Thymus (tissue), 11 donors: Measurements from ENCODE around the gene DENND4B. TPM values are rescaled to one million over a fixed set of nuclear protein-coding genes. Genes with fewer than 3 reads are reported as not detected.

Source experiments
- DNase-seq, 9 donors: peaks; one replicate each; pipeline ENCODE4 v3.0.0-alpha.2; 2013; ENCODE audit warnings: low spot score in 9 of 9, low read depth in 6 of 9, missing footprints in 1 of 9
- H3K27ac ChIP-seq, 2 donors: one replicate each; pipeline ENCODE4 v1.5.1; 2013; ENCODE audit warnings: control low read depth in 1 of 2, low read depth in 1 of 2, low read length in 1 of 2, mild to moderate bottlenecking in 1 of 2, moderate library complexity in 1 of 2
- H3K27me3 ChIP-seq, 2 donors: one replicate each; pipeline ENCODE4 v1.5.1; 2013; ENCODE audit warnings: low read length in 1 of 2; ENCODE audit not compliant: control insufficient read depth in 2 of 2, insufficient read depth in 1 of 2
- H3K36me3 ChIP-seq, 2 donors: one replicate each; pipeline ENCODE4 v1.5.1; 2013; ENCODE audit warnings: low read length in 1 of 2, mild to moderate bottlenecking in 1 of 2, moderate library complexity in 1 of 2; ENCODE audit not compliant: control insufficient read depth in 2 of 2, insufficient read depth in 2 of 2
- H3K4me1 ChIP-seq, 2 donors: one replicate each; pipeline ENCODE4 v1.5.1; 2013; ENCODE audit warnings: low read length in 2 of 2; ENCODE audit not compliant: control insufficient read depth in 2 of 2, insufficient read depth in 2 of 2
- H3K4me3 ChIP-seq, 2 donors: one replicate each; pipeline ENCODE4 v1.5.1; 2013; ENCODE audit warnings: low read length in 2 of 2, control low read depth in 1 of 2, mild to moderate bottlenecking in 1 of 2
- H3K9me3 ChIP-seq, 2 donors: one replicate each; pipeline ENCODE4 v1.5.1; 2013; ENCODE audit warnings: low read length in 1 of 2, mild to moderate bottlenecking in 1 of 2; ENCODE audit not compliant: control insufficient read depth in 2 of 2, insufficient read depth in 1 of 2
- WGBS: extraction: QIAGEN DNeasy Blood & Tissue Kit; methylation state at CpG from one replicate; pipeline ENCODE4 v1.1.7; 2013; 5-methylcytosine and 5-hydroxymethylcytosine counted together
- polyA plus RNA-seq: library from polyadenylated mRNA; stranded (reverse); fragments of 200-250 nt; gene quantifications from one replicate; pipeline ENCODE4 v1.2.3, GENCODE V29; 2013
- total RNA-seq: library from RNA; stranded (reverse); fragments of 120-200 nt; gene quantifications from one replicate; pipeline ENCODE4 v1.2.4, GENCODE V29; 2013
- donor health status: healthy.

The DENND4B gene
- total and polyA plus RNA-seq, 2 donors: 9.6 to 76.0 TPM

GRCh38 chr1:153956997-153957715 lies 10.6 kb upstream of the DENND4B start:
- Histone ChIP-seq H3K4me3 (peak overlapping the region; percentile 88 to 93), H3K36me3 (peaks cover 31 to 48% of the 10 kb centered on the region in 2 donors), H3K27me3 (no peaks in the 10 kb centered on the region), H3K9me3 (no peaks in the 10 kb centered on the region), H3K4me1 (peaks cover 16 to 41% of the 10 kb centered on the region in 2 donors), H3K27ac (peak overlapping the region; percentile 86 to 88)
- WGBS: 36% methylated on average over 6 of the region's 6 CpGs
- no peak for DNase-seq

DNA sequence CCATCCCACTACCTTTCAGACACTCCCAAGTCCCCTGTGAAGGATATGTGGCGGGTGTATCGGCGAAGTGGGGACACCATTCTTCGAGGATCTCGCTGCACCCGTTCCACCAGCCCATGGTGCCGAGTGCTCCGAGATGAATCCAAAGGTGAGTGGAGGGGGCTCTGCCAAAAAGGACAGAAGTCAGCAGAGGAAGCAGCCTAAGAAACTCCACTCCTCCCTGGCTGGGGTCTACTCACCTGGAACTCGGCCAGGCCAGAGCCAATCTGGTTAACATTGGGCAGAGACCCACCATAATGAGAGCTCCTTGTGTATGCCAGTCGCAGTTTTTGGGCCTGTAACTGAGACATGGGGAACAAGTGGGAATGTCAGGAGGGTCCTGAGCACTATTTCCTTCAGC lies 8.3 kb upstream of the DENND4B start:
- DNase-seq: no peak
- WGBS: 97% methylated on average over 10 of the region's 10 CpGs
- no peaks in the 10 kb centered on the region for H3K9me3 ChIP-seq
- peaks cover 38 to 53% of the 10 kb centered on the region in 2 donors for H3K36me3 ChIP-seq
- H3K27me3 ChIP-seq: no peaks in the 10 kb centered on the region
- no peak overlapping the region for H3K27ac ChIP-seq
- H3K4me1 ChIP-seq: peaks cover 12 to 32% of the 10 kb centered on the region in 2 donors
- H3K4me3 ChIP-seq: no peak overlapping the region

DNA sequence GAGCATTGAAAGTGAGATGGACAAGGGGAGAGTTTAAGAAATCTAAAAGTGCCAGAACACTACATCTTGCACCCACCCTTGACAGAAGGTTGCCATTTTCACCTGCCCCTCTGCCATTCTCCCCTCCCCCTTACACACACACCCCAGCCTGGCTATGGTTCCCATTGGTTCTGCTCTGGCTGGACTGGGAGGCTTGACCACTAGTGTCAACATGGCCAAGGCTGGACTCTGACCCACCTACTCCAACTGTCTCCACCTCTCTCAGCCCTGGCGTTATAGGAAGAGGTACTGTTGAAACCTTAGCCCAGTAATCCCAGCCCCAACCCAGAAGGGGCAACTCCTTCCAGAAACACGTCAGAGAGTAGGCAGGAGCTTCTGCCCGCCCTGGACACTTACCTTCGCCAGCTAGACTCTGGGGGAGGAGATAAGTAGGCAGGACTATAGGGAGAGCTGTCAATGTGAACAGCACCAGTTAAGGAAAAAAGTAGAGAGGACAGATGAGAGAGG lies 7.4 kb upstream of the DENND4B start:
- WGBS: 95% methylated on average over 4 of the region's 4 CpGs
- DNase-seq: no peak
- Histone ChIP-seq H3K27ac (no peak overlapping the region), H3K9me3 (no peaks in the 10 kb centered on the region), H3K4me3 (no peak overlapping the region), H3K36me3 (peaks cover 46 to 58% of the 10 kb centered on the region in 2 donors), H3K4me1 (peaks cover 12 to 29% of the 10 kb centered on the region in 2 donors), H3K27me3 (no peaks in the 10 kb centered on the region)

DNA sequence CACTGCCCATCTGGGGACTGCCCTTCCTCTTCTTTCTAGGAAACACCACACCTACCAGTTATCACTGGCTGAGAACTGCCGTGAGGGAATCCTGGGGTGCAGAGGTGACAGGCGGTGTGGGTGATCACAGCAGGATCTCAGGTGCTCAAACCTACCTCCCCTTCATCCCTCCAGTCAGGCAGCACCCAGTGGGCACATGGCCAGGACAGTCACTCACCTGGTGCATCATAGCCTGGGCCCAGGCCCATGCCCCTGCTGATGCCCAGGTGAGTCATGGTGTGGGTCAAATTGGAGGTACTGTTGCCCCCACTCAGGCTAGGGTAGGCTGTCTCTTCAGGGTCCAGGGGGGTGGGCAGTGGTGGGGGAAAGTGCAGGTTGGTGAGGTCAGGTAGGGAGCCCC lies 5.3 kb upstream of the DENND4B start:
- Histone ChIP-seq H3K27ac (no peak overlapping the region), H3K36me3 (peaks cover 65 to 76% of the 10 kb centered on the region in 2 donors), H3K27me3 (no peaks in the 10 kb centered on the region), H3K4me1 (peaks cover 7 to 21% of the 10 kb centered on the region in 2 donors), H3K4me3 (no peak overlapping the region), H3K9me3 (no peaks in the 10 kb centered on the region)
- DNase-seq: no peak
- WGBS: 96% methylated on average over 2 of the region's 2 CpGs

DNA sequence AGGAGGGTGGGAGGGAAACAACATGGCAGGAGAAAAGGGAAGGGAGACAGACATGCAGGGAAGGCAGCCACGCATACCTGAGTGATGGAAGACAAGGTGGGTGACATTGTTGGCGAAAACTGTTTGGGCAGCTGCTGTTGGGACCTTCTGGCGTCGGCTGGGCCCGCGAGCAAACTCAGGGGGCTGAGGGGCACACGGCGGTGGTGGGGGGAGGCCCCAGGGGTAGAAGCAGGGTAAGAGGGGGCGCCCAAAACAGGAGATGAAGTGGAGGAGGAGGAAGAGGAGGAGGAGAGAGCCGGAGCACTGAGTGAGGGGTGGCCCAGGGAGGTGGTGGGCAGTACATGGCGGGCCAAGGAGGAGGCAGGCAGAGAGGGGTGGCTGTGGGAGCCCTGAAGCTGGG lies 4.7 kb upstream of the DENND4B start:
- Histone ChIP-seq H3K27me3 (no peaks in the 10 kb centered on the region), H3K36me3 (peaks cover 65 to 76% of the 10 kb centered on the region in 2 donors), H3K4me3 (no peak overlapping the region), H3K27ac (no peak overlapping the region), H3K9me3 (no peaks in the 10 kb centered on the region), H3K4me1 (peaks cover under 1 to 18% of the 10 kb centered on the region in 2 donors)
- 97% methylated on average over 11 of the region's 11 CpGs for WGBS
- no peak for DNase-seq

GRCh38 chr1:153945795-153946621 lies 510 bp downstream of the DENND4B start:
- no peaks in the 10 kb centered on the region for H3K9me3 ChIP-seq
- peaks cover 52 to 67% of the 10 kb centered on the region in 2 donors for H3K36me3 ChIP-seq
- H3K27ac ChIP-seq: peak overlapping the region; percentile 87 to 89
- WGBS: under 1% methylated on average over 95 of the region's 95 CpGs
- peak in 3 of 9 donors; percentile 60 to 71 (median 60) for DNase-seq
- H3K27me3 ChIP-seq: no peaks in the 10 kb centered on the region
- peak overlapping the region; percentile 83 to 92 for H3K4me3 ChIP-seq
- H3K4me1 ChIP-seq: peaks cover 11 to 26% of the 10 kb centered on the region in 2 donors

DNA sequence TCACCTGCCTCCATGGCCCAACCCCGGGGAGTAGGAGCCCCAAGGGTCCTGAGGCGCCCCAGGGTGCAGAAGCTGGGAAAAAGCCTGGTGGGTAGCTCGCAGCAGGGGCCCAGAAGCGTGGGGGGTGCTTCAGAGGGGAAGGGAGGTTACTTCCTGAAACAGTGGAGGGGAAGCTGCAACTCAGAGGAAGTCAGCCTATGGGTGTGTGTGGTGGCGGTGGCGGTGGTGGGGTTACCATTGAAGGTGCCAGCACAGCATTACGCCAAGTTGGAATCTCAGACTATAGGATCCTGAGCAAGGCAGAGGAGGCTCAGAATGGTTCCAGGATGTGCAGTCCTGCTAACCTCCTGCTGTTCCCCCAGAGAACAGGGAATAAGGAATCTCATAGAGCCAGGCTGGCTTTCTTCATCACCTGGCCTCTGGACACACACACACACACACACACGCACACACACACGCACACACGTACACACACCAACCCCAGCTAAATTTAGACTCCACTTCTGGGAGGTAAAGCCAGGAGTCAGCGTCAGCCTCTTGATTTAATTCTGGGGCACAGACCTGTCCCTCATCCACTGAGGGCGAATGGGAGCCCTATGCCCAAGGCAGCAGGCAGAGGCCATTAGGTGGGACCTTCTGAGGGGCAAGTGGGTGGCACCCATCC lies 1.3 kb downstream of the DENND4B start:
- peak in 3 of 9 donors; percentile 70 to 87 (median 76) for DNase-seq
- H3K4me3 ChIP-seq: peak overlapping the region; percentile 83 to 92
- H3K36me3 ChIP-seq: peaks cover 57 to 67% of the 10 kb centered on the region in 2 donors
- 2% methylated on average over 12 of the region's 12 CpGs for WGBS
- no peaks in the 10 kb centered on the region for H3K27me3 ChIP-seq
- no peaks in the 10 kb centered on the region for H3K9me3 ChIP-seq
- peak overlapping the region; percentile 87 to 89 for H3K27ac ChIP-seq
- H3K4me1 ChIP-seq: peaks cover 11 to 26% of the 10 kb centered on the region in 2 donors

GRCh38 chr1:153944827-153945117 lies 1.7 kb downstream of the DENND4B start:
- no peaks in the 10 kb centered on the region for H3K27me3 ChIP-seq
- peak overlapping the region; percentile 83 to 92 for H3K4me3 ChIP-seq
- no peaks in the 10 kb centered on the region for H3K9me3 ChIP-seq
- WGBS: 20% methylated on average over 3 of the region's 3 CpGs
- no peak for DNase-seq
- peak overlapping the region; percentile 87 to 89 for H3K27ac ChIP-seq
- H3K4me1 ChIP-seq: peaks cover 11 to 26% of the 10 kb centered on the region in 2 donors
- H3K36me3 ChIP-seq: peaks cover 58 to 67% of the 10 kb centered on the region in 2 donors
